Left cardiac atrium (tissue), 4 donors: Measurements from ENCODE around the gene SNX3. TPM values are rescaled to one million over a fixed set of nuclear protein-coding genes. Genes with fewer than 3 reads are reported as not detected.
"Not testable (repeated sequence)": the region's sequence is repeated elsewhere in the genome, so short reads cannot be mapped to it uniquely, and the experiment has no call there.

Source experiments
- ATAC-seq, 2 donors: fragments of 200-7000 bp; cut with Tn5 transposase; one replicate each; pipeline ENCODE4 v1.9.1; 2020; ENCODE audit warnings: mild to moderate bottlenecking in 2 of 2, moderate library complexity in 2 of 2
- DNase-seq: peaks from one replicate; pipeline ENCODE4 v3.0.0-alpha.2; 2020
- intact Hi-C, 2 donors: fragments of 100-400 bp; cut with DNase I; formaldehyde crosslinking; loops; one replicate each; pipeline versions ENCODE4 v1.14.1 to v1.15.1; 2022 to 2023
- long read RNA-seq: library from polyadenylated mRNA; unstranded; transcript quantifications from one replicate; pipeline ENCODE4 v2.0.0, GENCODE V29; 2021
- total RNA-seq, 2 donors: library from RNA; stranded (reverse); fragmentation: NEBNext Ultra II Directional; extraction: Animal tissue kit (Norgen Biotek cat#: 25700); gene quantifications; one replicate each; pipeline ENCODE4 v1.2.1, GENCODE V29; 2021
- donor health status: DM: no; HTN: yes; CAD: no.
- donor health status: DM: no; HTN: yes; CAD: no; lungs with severe emphysema.
- donor health status: DM: yes; HTN: yes; CAD: no.
- donor health status: Dilated cardiomyopathy.

Gene SNX3
- 100 to 1,000 TPM; 209 to 255 TPM for total RNA-seq
- long read RNA-seq, transcript SNX3-201 (4 exons, 1,755 nt) = major isoform, 80 of 84 reads
- long read RNA-seq, partial matches to known transcripts = 0 of 84 reads
- long read RNA-seq, other reads (novel, unspliced or antisense) = 1 of 84 reads

- intact Hi-C loops = loop anchor here in 1 of 2 donors (2.0 kb wide), 1 partner anchor 34 kb away; the partner anchor contains the start of gene AFG1L
- peak; percentile 96 for DNase-seq
- peak; percentile 97 to 98 for ATAC-seq
These were observed at the start of gene SNX3 for GRCh38 chr6:108260809-108261569. TSS of gene SNX3 (minus strand) at chr6:108261040. CDS start at chr6:108260921, 119 bp downstream.

GRCh38 chr6:108309844-108310243 lies 49.0 kb upstream of the SNX3 start:
- intact Hi-C loops = no loop called here
- ATAC-seq = no peak
- no peak for DNase-seq

- intact Hi-C loops, ATAC-seq, DNase-seq: not testable (repeated sequence)
These were observed 47.8 kb upstream of the SNX3 start for GRCh38 chr6:108308641-108309040.

GRCh38 chr6:108304646-108305045 lies 43.8 kb upstream of the SNX3 start:
- ATAC-seq = no peak
- intact Hi-C loops = no loop called here
- DNase-seq = no peak

- no peak for ATAC-seq
- no peak for DNase-seq
- intact Hi-C loops = no loop called here
These were observed 41.5 kb upstream of the SNX3 start for GRCh38 chr6:108302386-108302785.

- no peak for DNase-seq
- intact Hi-C loops = loop anchor here in 1 of 2 donors (2.0 kb wide), 1 partner anchor 35 kb away; the partner anchor contains the start of gene SNX3
These were observed 34.8 kb upstream of the SNX3 start for GRCh38 chr6:108295676-108296075.

GRCh38 chr6:108294727-108295625 lies 34.1 kb upstream of the SNX3 start, which contains the start of gene AFG1L:
TSS of gene AFG1L (plus strand) at chr6:108295054. CDS start at chr6:108295080, 26 bp downstream.
- intact Hi-C loops = loop anchor here in 1 of 2 donors (2.0 kb wide), 1 partner anchor 34 kb away; the partner anchor contains the start of gene SNX3
- DNase-seq = peak; percentile 95
- ATAC-seq = peak; percentile 99 to 100

More at GRCh38 chr6:108295676-108296075, 34.8 kb upstream of the SNX3 start:
- ATAC-seq = no peak

GRCh38 chr6:108294297-108294726 lies 33.5 kb upstream of the SNX3 start:
- DNase-seq (no peak), ATAC-seq (peak in 1 of 2 donors; percentile 58)
- intact Hi-C loops = loop anchor here in 1 of 2 donors (2.0 kb wide), 1 partner anchor 34 kb away; the partner anchor contains the start of gene SNX3

GRCh38 chr6:108293527-108294296 lies 32.9 kb upstream of the SNX3 start:
- intact Hi-C loops = loop anchor here in 1 of 2 donors (2.0 kb wide), 1 partner anchor 33 kb away; the partner anchor contains the start of gene SNX3
- DNase-seq (no peak), ATAC-seq (no peak)

- ATAC-seq, DNase-seq, intact Hi-C loops: not testable (repeated sequence)
These were observed 31.7 kb upstream of the SNX3 start for GRCh38 chr6:108292561-108292960.

GRCh38 chr6:108291091-108291490 lies 30.3 kb upstream of the SNX3 start:
- DNase-seq (no peak), ATAC-seq (no peak)
- intact Hi-C loops = no loop called here

GRCh38 chr6:108288742-108289141 lies 27.9 kb upstream of the SNX3 start:
- ATAC-seq (no peak), DNase-seq (no peak)
- intact Hi-C loops = no loop called here

- no peak for ATAC-seq
- DNase-seq = no peak
- intact Hi-C loops = no loop called here
These were observed 26.5 kb upstream of the SNX3 start for GRCh38 chr6:108287373-108287772.

GRCh38 chr6:108286366-108286765 lies 25.5 kb upstream of the SNX3 start:
- DNase-seq = no peak

GRCh38 chr6:108285381-108285780 lies 24.5 kb upstream of the SNX3 start:
- DNase-seq = no peak
- ATAC-seq = no peak
- intact Hi-C loops = no loop called here

More at GRCh38 chr6:108286366-108286765, 25.5 kb upstream of the SNX3 start:
- no peak for ATAC-seq
- intact Hi-C loops = no loop called here

- no peak for ATAC-seq
- intact Hi-C loops = no loop called here
These were observed 17.0 kb upstream of the SNX3 start for GRCh38 chr6:108277831-108278230.

GRCh38 chr6:108277295-108277694 lies 16.5 kb upstream of the SNX3 start:
- DNase-seq (no peak), ATAC-seq (no peak)
- intact Hi-C loops = no loop called here

More at GRCh38 chr6:108277831-108278230, 17.0 kb upstream of the SNX3 start:
- DNase-seq = no peak

- no peak for DNase-seq
- intact Hi-C loops = no loop called here
- ATAC-seq = no peak
These were observed 15.1 kb upstream of the SNX3 start for GRCh38 chr6:108275976-108276375.
